Kidney (tissue), 14 donors: ENCODE measurements around the gene AGPS. TPM values are rescaled to one million over a fixed set of nuclear protein-coding genes. Genes with fewer than 3 reads are reported as not detected.

ENCODE experiments used
- DNase-seq, 5 donors: peaks; one replicate each; pipeline ENCODE4 v3.0.0-alpha.2; 2013 to 2020
- FAIRE-seq: peaks from 2 replicates; lab custom pipeline; 2012; peaks lifted over from hg19 to GRCh38; lab: Jason Lieb, UNC
- H3K27ac ChIP-seq, 2 donors: one replicate each; pipeline ENCODE4 v1.7.0; 2013; ENCODE audit warnings: low read depth in 2 of 2, low read length in 2 of 2, inconsistent platforms in 1 of 2
- H3K27me3 ChIP-seq: one replicate; pipeline ENCODE4 v1.7.1; 2013; ENCODE audit warnings: low read length, inconsistent platforms; ENCODE audit not compliant: control insufficient read depth, insufficient read depth
- H3K36me3 ChIP-seq, 3 donors: one replicate each; pipeline versions ENCODE4 v1.7.0 to v1.7.1; 2013; ENCODE audit warnings: low read length in 3 of 3, control low read depth in 1 of 3, inconsistent platforms in 1 of 3; ENCODE audit not compliant: insufficient read depth in 3 of 3, control insufficient read depth in 2 of 3
- H3K4me1 ChIP-seq, 3 donors: one replicate each; pipeline versions ENCODE4 v1.7.0 to v1.7.1; 2013; ENCODE audit warnings: low read length in 3 of 3, inconsistent platforms in 1 of 3, low read depth in 1 of 3; ENCODE audit not compliant: control insufficient read depth in 2 of 3, insufficient read depth in 2 of 3
- H3K4me3 ChIP-seq, 3 donors: one replicate each; pipeline versions ENCODE4 v1.7.0 to v1.8.1; 2013; ENCODE audit warnings: low read length in 3 of 3, control low read depth in 1 of 3, inconsistent platforms in 1 of 3
- H3K9ac ChIP-seq, 3 donors: one replicate each; pipeline versions ENCODE4 v1.7.0 to v1.7.1; 2013; ENCODE audit warnings: low read length in 3 of 3, control low read depth in 1 of 3, inconsistent platforms in 1 of 3
- H3K9me3 ChIP-seq, 3 donors: one replicate each; pipeline versions ENCODE4 v1.7.0 to v1.7.1; 2013; ENCODE audit warnings: low read length in 3 of 3, control low read depth in 1 of 3, inconsistent platforms in 1 of 3; ENCODE audit not compliant: control insufficient read depth in 2 of 3, insufficient read depth in 1 of 3
- intact Hi-C: fragments of 100-400 bp; cut with DNase I; formaldehyde crosslinking; loops from one replicate; pipeline ENCODE4 v1.11.1; 2022
- polyA plus RNA-seq: library from polyadenylated mRNA; stranded (reverse); fragments of 350-450 nt; fragmentation: Illumina TruSeq; extraction: RNeasy Lipid Tissue Mini Kit (QIAGEN cat#74804); gene quantifications from one replicate; pipeline ENCODE4 v1.2.3, GENCODE V29; 2014; ENCODE audit warnings: low read depth, low replicate concordance; ENCODE audit not compliant: insufficient read depth
- total RNA-seq: library from RNA; stranded (reverse); fragmentation: NEBNext Ultra II Directional; extraction: Animal tissue kit (Norgen Biotek cat#: 25700); gene quantifications from one replicate; pipeline ENCODE4 v1.2.1, GENCODE V29; 2021
- TF ChIP-seq, protein P1 (sequence below): IDR thresholded peaks from 3 replicates; pipeline ENCODE4 v1.5.1; 2012; ENCODE audit warnings: mild to moderate bottlenecking, moderate library complexity, borderline replicate concordance; ENCODE audit not compliant: insufficient read depth; ENCODE audit errors: extremely low read depth
- donor health status: control.
- donor health status: control.
- donor health status: control.
- donor health status: control.
- donor health status: control.
- donor health status: DM: yes; HTN: yes; CAD: no.
- donor health status: Normal renal cell carcinoma (clear cell type).

The AGPS gene
- total and polyA plus RNA-seq, 2 donors from 2014 or later: 7.9 to 45.7 TPM

DNA sequence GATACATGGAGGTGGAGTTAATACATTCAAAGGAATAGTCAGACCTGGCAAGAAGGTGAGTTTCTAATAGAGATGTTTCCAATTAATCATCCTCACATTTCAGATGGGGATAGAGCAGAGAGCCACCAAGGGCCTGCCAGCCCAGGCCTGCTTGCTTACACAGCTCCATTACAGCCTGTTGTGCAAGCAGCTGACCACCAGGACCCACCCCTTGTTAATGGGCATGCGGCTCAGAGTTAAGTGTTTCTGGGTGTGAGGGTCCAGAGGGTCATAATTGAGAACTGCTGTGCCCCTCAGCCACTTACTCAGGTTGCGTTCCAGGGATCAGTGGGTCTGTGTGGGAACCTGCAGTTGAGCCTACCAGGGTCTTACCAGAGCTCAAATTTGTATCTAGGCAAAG lies 199.8 kb downstream of the AGPS start:
- Histone ChIP-seq H3K9me3 (no peaks in the 10 kb centered on the region), H3K27me3 (no peaks in the 10 kb centered on the region), H3K4me3 (no peak overlapping the region), H3K27ac (no peak overlapping the region), H3K9ac (no peak overlapping the region), H3K36me3 (no peaks in the 10 kb centered on the region), H3K4me1 (no peaks in the 10 kb centered on the region)
- intact Hi-C loops: no loop called here
- TF ChIP-seq, protein P1, sequence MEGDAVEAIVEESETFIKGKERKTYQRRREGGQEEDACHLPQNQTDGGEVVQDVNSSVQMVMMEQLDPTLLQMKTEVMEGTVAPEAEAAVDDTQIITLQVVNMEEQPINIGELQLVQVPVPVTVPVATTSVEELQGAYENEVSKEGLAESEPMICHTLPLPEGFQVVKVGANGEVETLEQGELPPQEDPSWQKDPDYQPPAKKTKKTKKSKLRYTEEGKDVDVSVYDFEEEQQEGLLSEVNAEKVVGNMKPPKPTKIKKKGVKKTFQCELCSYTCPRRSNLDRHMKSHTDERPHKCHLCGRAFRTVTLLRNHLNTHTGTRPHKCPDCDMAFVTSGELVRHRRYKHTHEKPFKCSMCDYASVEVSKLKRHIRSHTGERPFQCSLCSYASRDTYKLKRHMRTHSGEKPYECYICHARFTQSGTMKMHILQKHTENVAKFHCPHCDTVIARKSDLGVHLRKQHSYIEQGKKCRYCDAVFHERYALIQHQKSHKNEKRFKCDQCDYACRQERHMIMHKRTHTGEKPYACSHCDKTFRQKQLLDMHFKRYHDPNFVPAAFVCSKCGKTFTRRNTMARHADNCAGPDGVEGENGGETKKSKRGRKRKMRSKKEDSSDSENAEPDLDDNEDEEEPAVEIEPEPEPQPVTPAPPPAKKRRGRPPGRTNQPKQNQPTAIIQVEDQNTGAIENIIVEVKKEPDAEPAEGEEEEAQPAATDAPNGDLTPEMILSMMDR: no peak
- DNase-seq (no peak), FAIRE-seq (no peak)

GRCh38 chr2:177592945-177593344 lies 200.4 kb downstream of the AGPS start:
- Histone ChIP-seq H3K9ac (no peak overlapping the region), H3K9me3 (no peaks in the 10 kb centered on the region), H3K4me1 (peaks cover 0 to 2% (median 0%) of the 10 kb centered on the region in 3 donors), H3K27ac (no peak overlapping the region), H3K27me3 (no peaks in the 10 kb centered on the region), H3K4me3 (no peak overlapping the region), H3K36me3 (no peaks in the 10 kb centered on the region)
- DNase-seq (no peak), FAIRE-seq (no peak)
- intact Hi-C loops: no loop called here
- TF ChIP-seq, protein P1: no peak

GRCh38 chr2:177593402-177593801 lies 200.8 kb downstream of the AGPS start:
- intact Hi-C loops: no loop called here
- H3K27ac ChIP-seq: no peak overlapping the region
- no peak overlapping the region for H3K4me3 ChIP-seq
- peaks cover 0 to 2% (median 0%) of the 10 kb centered on the region in 3 donors for H3K4me1 ChIP-seq
- H3K36me3 ChIP-seq: no peaks in the 10 kb centered on the region
- FAIRE-seq (no peak), DNase-seq (peak in 1 of 5 donors; percentile 34)
- H3K9me3 ChIP-seq: no peaks in the 10 kb centered on the region
- no peaks in the 10 kb centered on the region for H3K27me3 ChIP-seq
- no peak overlapping the region for H3K9ac ChIP-seq
- TF ChIP-seq, protein P1: no peak

Other genes with a start within 250 kb of the AGPS start
- 173 TPM for gene HNRNPA3, start 180.0 kb upstream of the AGPS start, total RNA-seq
- 156 TPM for gene HNRNPA3, start 180.0 kb upstream of the AGPS start, polyA plus RNA-seq
- gene NFE2L2, start 128.0 kb upstream of the AGPS start, total RNA-seq: 149 TPM
- 105 TPM for gene NFE2L2, start 128.0 kb upstream of the AGPS start, polyA plus RNA-seq